ENCODE results near the gene WDPCP.

DNA sequence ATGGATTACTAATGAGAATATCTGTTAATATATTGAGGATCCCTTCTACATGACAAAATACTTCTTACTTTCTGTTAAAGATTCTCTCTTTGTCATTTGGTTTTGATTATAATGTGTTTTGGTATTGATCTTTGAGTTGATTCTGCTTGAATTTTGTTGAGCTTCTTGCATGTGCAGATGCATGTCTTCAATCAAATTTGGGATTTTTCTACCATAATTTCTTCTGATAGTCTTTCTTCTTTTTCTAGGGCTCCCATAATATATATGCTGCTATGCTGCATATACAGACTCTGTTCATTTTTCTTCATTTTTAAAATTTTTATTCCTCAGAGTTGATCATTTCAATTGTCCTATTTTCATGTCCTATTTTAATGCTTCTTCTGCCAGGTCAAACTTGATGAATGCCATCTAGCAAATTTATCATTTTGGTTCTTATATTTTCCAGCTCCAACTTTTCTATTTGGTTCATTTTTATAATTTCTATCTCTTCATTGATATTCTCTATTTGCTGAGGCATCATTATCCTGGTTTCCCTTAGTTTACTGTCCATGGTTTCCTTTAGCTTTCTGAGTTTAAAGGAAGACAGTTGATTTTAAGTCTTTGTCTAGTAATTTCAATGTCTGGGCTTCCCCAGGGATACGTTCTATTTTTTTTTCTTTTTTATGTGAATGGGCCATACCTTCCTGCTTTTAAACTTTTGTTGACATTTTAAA, 244.7 kb downstream of the WDPCP start:
- TF ChIP-seq, protein P1, sequence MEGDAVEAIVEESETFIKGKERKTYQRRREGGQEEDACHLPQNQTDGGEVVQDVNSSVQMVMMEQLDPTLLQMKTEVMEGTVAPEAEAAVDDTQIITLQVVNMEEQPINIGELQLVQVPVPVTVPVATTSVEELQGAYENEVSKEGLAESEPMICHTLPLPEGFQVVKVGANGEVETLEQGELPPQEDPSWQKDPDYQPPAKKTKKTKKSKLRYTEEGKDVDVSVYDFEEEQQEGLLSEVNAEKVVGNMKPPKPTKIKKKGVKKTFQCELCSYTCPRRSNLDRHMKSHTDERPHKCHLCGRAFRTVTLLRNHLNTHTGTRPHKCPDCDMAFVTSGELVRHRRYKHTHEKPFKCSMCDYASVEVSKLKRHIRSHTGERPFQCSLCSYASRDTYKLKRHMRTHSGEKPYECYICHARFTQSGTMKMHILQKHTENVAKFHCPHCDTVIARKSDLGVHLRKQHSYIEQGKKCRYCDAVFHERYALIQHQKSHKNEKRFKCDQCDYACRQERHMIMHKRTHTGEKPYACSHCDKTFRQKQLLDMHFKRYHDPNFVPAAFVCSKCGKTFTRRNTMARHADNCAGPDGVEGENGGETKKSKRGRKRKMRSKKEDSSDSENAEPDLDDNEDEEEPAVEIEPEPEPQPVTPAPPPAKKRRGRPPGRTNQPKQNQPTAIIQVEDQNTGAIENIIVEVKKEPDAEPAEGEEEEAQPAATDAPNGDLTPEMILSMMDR (IDR thresholded peaks at IDR 0.05 in 8 of 11, conservative IDR thresholded peaks at IDR 0.05 in 3 of 11): no peak
- no peak for TF ChIP-seq POLR2A (IDR thresholded peaks at IDR 0.05)
- TF ChIP-seq POLR2AphosphoS5 (IDR thresholded peaks at IDR 0.05): no peak

Data from spleen (tissue), 7 donors.